HG02885 (cell line): ENCODE measurements around the gene XRCC5.

ENCODE experiments used
- ATAC-seq: cut with Tn5 transposase; IDR thresholded peaks from one replicate; pipeline ENCODE4 v1.9.1; 2021; ENCODE audit warnings: mild to moderate bottlenecking; ENCODE audit not compliant: unreplicated experiment, poor library complexity

XRCC5 gene

GRCh38 chr2:216147172-216148131 lies 38.3 kb downstream of the XRCC5 start:
- no peak for ATAC-seq

GRCh38 chr2:216148983-216149382 lies 39.8 kb downstream of the XRCC5 start:
- ATAC-seq, result no peak

GRCh38 chr2:216149741-216150140 lies 40.6 kb downstream of the XRCC5 start:
- ATAC-seq, result no peak

- no peak for ATAC-seq
Measured at GRCh38 chr2:216151313-216152025, 42.3 kb downstream of the XRCC5 start.

DNA sequence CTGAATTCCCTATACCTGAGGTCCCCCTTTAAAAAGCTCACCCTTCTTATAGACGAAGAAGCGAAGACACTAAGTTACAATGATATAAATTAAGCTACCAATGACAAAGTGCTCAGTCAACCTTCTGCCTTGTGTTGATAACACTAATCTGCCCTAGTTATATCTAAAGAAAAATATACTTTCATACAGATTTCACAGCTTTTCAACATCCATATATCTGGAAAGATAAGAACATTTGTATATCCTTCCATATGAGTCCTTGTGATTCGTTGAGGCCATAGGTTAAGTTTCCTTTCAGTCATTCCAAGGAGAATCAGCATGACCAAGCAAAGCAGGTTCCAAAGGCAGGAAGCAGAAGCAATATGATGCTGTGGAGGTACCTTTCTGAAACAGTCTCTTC lies 46.8 kb downstream of the XRCC5 start:
- no peak for ATAC-seq

GRCh38 chr2:216156822-216157221 lies 47.7 kb downstream of the XRCC5 start:
- ATAC-seq, result no peak

DNA sequence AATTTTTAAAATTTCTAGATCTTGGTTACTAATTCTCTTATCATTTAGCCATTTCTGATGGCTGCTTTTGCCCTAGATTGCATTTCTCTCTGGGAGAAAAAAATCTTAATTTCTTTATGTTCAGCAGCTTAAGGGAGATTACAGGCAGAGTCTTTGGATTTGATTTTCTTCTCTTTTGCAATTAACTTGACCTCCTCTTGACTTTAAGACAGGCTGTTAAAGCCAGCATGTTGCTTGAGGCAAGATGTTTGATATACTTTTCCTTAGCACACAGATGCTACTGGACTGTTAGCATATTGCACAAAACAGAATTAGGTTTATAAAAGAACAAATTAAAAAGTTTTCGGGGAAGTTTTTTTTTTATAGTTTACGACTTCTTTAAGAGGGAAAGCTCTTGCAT lies 50.0 kb downstream of the XRCC5 start:
- ATAC-seq, result no peak

GRCh38 chr2:216159646-216160045 lies 50.5 kb downstream of the XRCC5 start:
- ATAC-seq, result no peak

DNA sequence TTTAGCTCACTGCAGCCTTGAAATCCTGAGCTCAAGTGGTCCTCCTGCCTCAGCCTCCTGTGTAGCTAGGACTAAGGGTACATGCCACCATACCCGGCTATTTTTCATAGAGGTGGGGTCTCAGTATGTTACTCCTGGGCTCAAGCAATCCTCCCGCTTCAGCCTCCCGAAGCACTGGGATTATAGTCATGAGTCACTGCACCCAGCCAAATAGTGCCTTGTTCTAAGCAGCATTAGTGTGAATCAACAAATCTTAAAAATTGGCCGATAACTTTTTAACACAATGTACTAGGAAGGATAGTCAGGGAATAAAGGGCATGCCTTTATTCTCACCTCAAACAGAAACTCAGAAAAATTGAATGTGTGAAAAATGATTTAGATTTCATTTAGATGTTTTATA lies 51.6 kb downstream of the XRCC5 start:
- no peak for ATAC-seq

DNA sequence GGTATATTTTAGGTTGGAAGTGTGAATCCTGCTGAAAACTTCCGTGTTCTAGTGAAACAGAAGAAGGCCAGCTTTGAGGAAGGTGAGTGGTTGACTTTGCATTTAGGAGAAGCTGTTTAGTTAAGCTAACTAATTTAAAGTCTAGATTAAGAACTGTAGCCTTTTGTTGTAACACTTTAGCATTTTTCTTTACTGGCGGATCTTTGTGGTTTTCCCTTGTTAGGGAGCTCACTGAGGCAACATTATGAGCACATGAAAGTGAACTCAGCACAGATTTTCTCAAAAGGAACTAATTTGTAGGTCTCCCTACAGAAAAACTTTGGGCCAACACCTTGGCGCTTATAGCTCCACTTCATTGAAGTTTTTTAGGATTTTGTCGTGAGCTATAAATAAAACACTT lies 52.8 kb downstream of the XRCC5 start:
- ATAC-seq, result no peak

GRCh38 chr2:216163518-216163917 lies 54.4 kb downstream of the XRCC5 start:
- ATAC-seq, result no peak

GRCh38 chr2:216164087-216164486 lies 54.9 kb downstream of the XRCC5 start:
- ATAC-seq, result no peak

DNA sequence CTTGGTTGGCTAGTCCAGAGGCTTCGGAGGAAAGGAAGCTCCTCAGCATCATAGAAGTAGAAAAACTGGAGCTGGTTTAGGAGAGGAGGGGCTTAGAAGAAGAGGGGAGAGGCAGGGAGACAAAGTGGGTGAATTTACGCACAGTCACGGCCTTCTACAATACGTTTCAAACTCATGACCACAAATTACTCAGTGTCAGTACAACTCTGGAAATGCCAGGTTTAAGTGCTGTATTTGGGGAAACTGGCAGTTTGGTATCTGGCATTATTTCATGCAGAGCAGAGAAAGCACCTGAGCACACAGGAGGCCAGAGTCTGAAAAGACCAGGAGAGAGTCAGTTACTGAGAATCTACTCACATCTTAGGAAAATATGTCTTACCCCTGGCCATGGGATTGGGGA lies 55.4 kb downstream of the XRCC5 start:
- ATAC-seq, result no peak

DNA sequence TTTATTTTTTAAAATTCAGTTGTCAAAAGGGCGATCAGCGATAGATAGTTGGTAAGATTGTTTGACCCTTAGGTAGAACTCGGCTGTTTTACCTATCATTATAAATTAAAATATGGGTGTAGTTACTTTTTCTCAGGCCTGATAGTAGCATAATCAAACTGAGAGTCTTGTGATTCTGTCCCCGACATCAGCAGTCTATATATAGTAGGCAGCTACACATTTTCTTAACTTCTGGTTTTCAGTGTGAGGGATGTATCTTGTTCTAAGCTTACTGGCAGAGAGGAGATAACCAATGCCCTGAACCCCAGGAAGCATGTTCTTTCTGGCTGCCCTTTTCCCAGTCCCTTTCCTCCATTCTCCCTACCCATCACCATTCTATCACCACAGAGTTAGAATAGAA lies 56.6 kb downstream of the XRCC5 start:
- no peak for ATAC-seq

GRCh38 chr2:216169087-216169486 lies 59.9 kb downstream of the XRCC5 start:
- ATAC-seq, result no peak

GRCh38 chr2:216170076-216170763 lies 61.1 kb downstream of the XRCC5 start:
- no peak for ATAC-seq

DNA sequence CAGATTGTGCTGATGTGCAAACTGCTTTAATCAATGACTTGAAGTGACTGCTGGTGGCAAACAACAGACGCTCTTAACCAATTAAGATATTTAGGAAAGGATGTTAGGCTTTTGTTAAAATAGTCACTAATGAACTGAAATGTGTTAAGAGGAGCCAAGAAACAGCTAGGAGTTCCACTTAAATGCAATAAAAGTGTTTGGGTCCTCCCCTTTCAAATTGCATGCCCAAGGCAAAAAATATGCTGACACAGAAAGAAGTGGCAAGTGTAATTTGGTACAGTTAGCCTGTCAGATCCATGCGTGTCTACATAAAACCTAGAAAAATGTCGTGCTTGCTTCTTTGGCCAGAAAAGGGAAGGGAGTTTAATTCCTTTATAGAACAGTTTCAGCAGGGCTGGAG lies 61.9 kb downstream of the XRCC5 start:
- no peak for ATAC-seq

DNA sequence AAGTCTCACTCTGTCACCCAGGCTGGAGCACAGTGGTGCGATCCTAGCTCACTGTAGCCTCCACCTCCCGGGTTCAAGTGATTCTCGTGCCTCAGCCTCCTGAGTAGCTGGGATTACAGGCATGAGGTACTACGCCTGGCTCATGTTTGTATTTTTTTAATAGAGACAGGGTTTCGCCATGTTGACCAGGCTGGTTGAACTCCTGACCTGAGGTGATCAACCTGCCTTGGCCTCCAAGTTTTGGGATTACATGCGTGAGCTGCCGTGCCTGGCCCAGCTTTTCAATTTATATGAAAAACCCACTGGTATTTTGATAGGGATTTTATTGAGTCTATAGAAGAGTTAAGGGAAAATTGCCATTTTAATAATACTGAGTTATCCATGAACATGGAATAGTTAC lies 63.3 kb downstream of the XRCC5 start:
- ATAC-seq, result no peak

GRCh38 chr2:216179015-216179414 lies 69.9 kb downstream of the XRCC5 start:
- ATAC-seq, result no peak

DNA sequence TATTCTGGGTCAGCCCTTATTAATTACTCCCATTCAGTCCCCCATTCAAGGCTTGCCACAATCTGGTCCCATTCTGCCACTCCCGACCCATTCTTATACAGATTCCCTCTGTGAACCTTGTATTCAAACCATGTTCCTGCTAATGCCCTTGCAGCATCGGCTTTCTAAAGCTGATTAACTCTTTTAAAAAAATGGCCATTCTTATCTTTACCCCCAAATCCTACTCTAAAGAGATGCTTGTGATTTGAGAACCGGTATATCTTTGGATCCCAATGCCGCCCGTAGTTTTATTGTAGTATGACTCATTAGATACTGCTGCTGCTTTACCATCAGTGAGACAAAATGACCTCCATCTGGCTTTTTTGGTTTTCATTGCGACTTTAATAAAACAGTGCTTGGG lies 72.2 kb downstream of the XRCC5 start:
- no peak for ATAC-seq

GRCh38 chr2:216181953-216182461 lies 72.9 kb downstream of the XRCC5 start:
- no peak for ATAC-seq
